H9 (cell line): ENCODE measurements around the gene CPNE5. TPM values are rescaled to one million over a fixed set of nuclear protein-coding genes. Genes with fewer than 3 reads are reported as not detected.

Source experiments
- DNase-seq: peaks from one replicate; pipeline ENCODE4 v3.0.0-alpha.2; 2017
- H2AFZ ChIP-seq: one replicate; pipeline ENCODE4 v1.6.1; 2013; ENCODE audit warnings: mild to moderate bottlenecking, low read length, control low read depth, moderate library complexity
- H2AK5ac ChIP-seq: 2 replicates; pipeline ENCODE4 v1.6.1; 2013; ENCODE audit warnings: low read length, control low read depth, mixed read lengths; ENCODE audit not compliant: insufficient read length
- H2BK120ac ChIP-seq: one replicate; pipeline ENCODE4 v1.6.1; 2013; ENCODE audit warnings: low read depth, mild to moderate bottlenecking, low read length, control low read depth, inconsistent platforms; ENCODE audit not compliant: poor library complexity, severe bottlenecking
- H2BK12ac ChIP-seq: 2 replicates; pipeline ENCODE4 v1.6.1; 2013; ENCODE audit warnings: low read length, control low read depth, mixed read lengths, low read depth; ENCODE audit not compliant: insufficient read length
- H2BK15ac ChIP-seq: 2 replicates; pipeline ENCODE4 v1.6.1; 2013; ENCODE audit warnings: low read depth, low read length, control low read depth
- H2BK20ac ChIP-seq: one replicate; pipeline ENCODE4 v1.6.1; 2013; ENCODE audit warnings: low read depth, mild to moderate bottlenecking, low read length, control low read depth, inconsistent platforms; ENCODE audit not compliant: poor library complexity, severe bottlenecking
- H2BK5ac ChIP-seq: 2 replicates; pipeline ENCODE4 v1.6.1; 2013; ENCODE audit warnings: low read length, control low read depth, mixed read lengths; ENCODE audit not compliant: insufficient read length
- H3K14ac ChIP-seq: 2 replicates; pipeline ENCODE4 v1.6.1; 2013; ENCODE audit warnings: low read length, control low read depth; ENCODE audit not compliant: insufficient read depth
- H3K18ac ChIP-seq: 2 replicates; pipeline ENCODE4 v1.6.1; 2013; ENCODE audit warnings: low read depth, mild to moderate bottlenecking, mixed read lengths, low read length, control low read depth; ENCODE audit not compliant: insufficient read length
- H3K23ac ChIP-seq: 2 replicates; pipeline ENCODE4 v1.6.1; 2013; ENCODE audit warnings: low read length, control low read depth, mixed read lengths, low read depth; ENCODE audit not compliant: insufficient read length
- H3K23me2 ChIP-seq: 2 replicates; pipeline ENCODE4 v1.6.1; 2013; ENCODE audit warnings: low read depth, mild to moderate bottlenecking, mixed read lengths, low read length, control low read depth; ENCODE audit not compliant: insufficient read length, poor library complexity, severe bottlenecking
- H3K27ac ChIP-seq: 2 replicates; pipeline ENCODE4 v1.5.1; 2013; ENCODE audit warnings: low read length, control low read depth, mixed read lengths, low read depth; ENCODE audit not compliant: insufficient read length
- H3K27me3 ChIP-seq: 2 replicates; pipeline ENCODE4 v1.6.1; 2013; ENCODE audit warnings: low read length, control low read depth, inconsistent platforms; ENCODE audit not compliant: insufficient read depth
- H3K4ac ChIP-seq: 2 replicates; pipeline ENCODE4 v1.6.1; 2013; ENCODE audit warnings: low read depth, mild to moderate bottlenecking, control low read depth, inconsistent platforms, low read length, moderate library complexity
- H3K4me1 ChIP-seq: 2 replicates; pipeline ENCODE4 v1.6.1; 2013; ENCODE audit warnings: low read length, control low read depth, inconsistent platforms; ENCODE audit not compliant: insufficient read depth
- H3K4me2 ChIP-seq: 2 replicates; pipeline ENCODE4 v1.6.1; 2013; ENCODE audit warnings: low read length, control low read depth, mixed read lengths; ENCODE audit not compliant: insufficient read length, insufficient read depth
- H3K56ac ChIP-seq: 2 replicates; pipeline ENCODE4 v1.6.1; 2013; ENCODE audit warnings: low read depth, mild to moderate bottlenecking, mixed read lengths, low read length, control low read depth; ENCODE audit not compliant: insufficient read length
- H3K79me1 ChIP-seq: 2 replicates; pipeline ENCODE4 v1.6.1; 2013; ENCODE audit warnings: low read depth, mild to moderate bottlenecking, moderate library complexity, low read length, control low read depth, inconsistent platforms; ENCODE audit not compliant: insufficient read depth, poor library complexity, severe bottlenecking
- H3K79me2 ChIP-seq: 2 replicates; pipeline ENCODE4 v1.6.1; 2013; ENCODE audit warnings: low read length, control low read depth, inconsistent platforms; ENCODE audit not compliant: insufficient read depth
- H3K9ac ChIP-seq: 2 replicates; pipeline ENCODE4 v1.6.1; 2013; ENCODE audit warnings: low read length, control low read depth, mixed read lengths; ENCODE audit not compliant: insufficient read length; ENCODE audit errors: extremely low read depth
- H3K9me3 ChIP-seq: one replicate; pipeline ENCODE4 v1.6.1; 2013; ENCODE audit warnings: low read depth, low read length, inconsistent platforms; ENCODE audit not compliant: control insufficient read depth
- H3T11ph ChIP-seq: one replicate; pipeline ENCODE4 v1.6.1; 2013; ENCODE audit warnings: mild to moderate bottlenecking, low read length, control low read depth, inconsistent platforms
- H4K20me1 ChIP-seq: one replicate; pipeline ENCODE4 v1.6.1; 2013; ENCODE audit not compliant: control insufficient read depth, insufficient read length, insufficient read depth
- H4K5ac ChIP-seq: 2 replicates; pipeline ENCODE4 v1.6.1; 2013; ENCODE audit warnings: low read depth, mild to moderate bottlenecking, mixed read lengths, low read length, control low read depth; ENCODE audit not compliant: insufficient read length
- H4K8ac ChIP-seq: replicated peaks from 2 replicates; pipeline ENCODE4 v1.6.1; 2013; ENCODE audit warnings: low read length, control low read depth, mixed read lengths, low read depth; ENCODE audit not compliant: insufficient read length
- H4K91ac ChIP-seq: 2 replicates; pipeline ENCODE4 v1.6.1; 2013; ENCODE audit warnings: low read depth, mild to moderate bottlenecking, moderate library complexity, mixed read lengths, low read length, control low read depth; ENCODE audit not compliant: insufficient read length
- H3K27ac Mint-ChIP-seq, 3 experiments: 2 replicates in 2 of 3; 3 replicates in 1 of 3; pipeline ENCODE4 v1.8.0; 2020 to 2021; ENCODE audit warnings: mixed read lengths in 3 of 3, mild to moderate bottlenecking in 1 of 3, moderate library complexity in 1 of 3
- H3K27me3 Mint-ChIP-seq: 2 replicates; pipeline ENCODE4 v1.8.0; 2021; ENCODE audit warnings: low read depth, mild to moderate bottlenecking, moderate library complexity, mixed read lengths
- H3K36me3 Mint-ChIP-seq, 3 experiments: 2 replicates in 2 of 3; 3 replicates in 1 of 3; pipeline ENCODE4 v1.8.0; 2020 to 2021; ENCODE audit warnings: low read depth in 3 of 3, mixed read lengths in 3 of 3; ENCODE audit not compliant: insufficient read depth in 1 of 3
- H3K4me1 Mint-ChIP-seq, 2 experiments: 2 replicates each; pipeline ENCODE4 v1.8.0; 2020; ENCODE audit warnings: mixed read lengths in 2 of 2
- H3K4me3 Mint-ChIP-seq, 2 experiments: 2 replicates in 1 of 2; 3 replicates in 1 of 2; pipeline ENCODE4 v1.8.0; 2020 to 2021; ENCODE audit warnings: mild to moderate bottlenecking in 2 of 2, mixed read lengths in 2 of 2, moderate library complexity in 1 of 2
- H3K9me3 Mint-ChIP-seq, 2 experiments: 2 replicates in 1 of 2; 3 replicates in 1 of 2; pipeline ENCODE4 v1.8.0; 2020; ENCODE audit warnings: mild to moderate bottlenecking in 2 of 2, mixed read lengths in 2 of 2, moderate library complexity in 1 of 2
- CTCF ChIP-seq: fragments of 200-600 bp; sonication (generic); conservative IDR thresholded peaks from 3 replicates; pipeline ENCODE4 v1.8.0; 2021; ENCODE audit warnings: antibody characterized with exemption, mild to moderate bottlenecking
- WGBS: extraction: QIAGEN DNeasy Blood & Tissue Kit; methylation state at CpG from one replicate; pipeline ENCODE4 v1.1.7; 2013; ENCODE audit warnings: missing lambda C conversion rate, low lambda C conversion rate, mixed read lengths; ENCODE audit not compliant: insufficient read length; ENCODE audit errors: extremely low coverage; 5-methylcytosine and 5-hydroxymethylcytosine counted together
- total RNA-seq: library from RNA; stranded (reverse); gene quantifications from 2 replicates; pipeline ENCODE4 v1.2.1, GENCODE V29; 2021

The CPNE5 gene
- total RNA-seq, 1 experiment from 2014 or later = 0.52 TPM

DNA sequence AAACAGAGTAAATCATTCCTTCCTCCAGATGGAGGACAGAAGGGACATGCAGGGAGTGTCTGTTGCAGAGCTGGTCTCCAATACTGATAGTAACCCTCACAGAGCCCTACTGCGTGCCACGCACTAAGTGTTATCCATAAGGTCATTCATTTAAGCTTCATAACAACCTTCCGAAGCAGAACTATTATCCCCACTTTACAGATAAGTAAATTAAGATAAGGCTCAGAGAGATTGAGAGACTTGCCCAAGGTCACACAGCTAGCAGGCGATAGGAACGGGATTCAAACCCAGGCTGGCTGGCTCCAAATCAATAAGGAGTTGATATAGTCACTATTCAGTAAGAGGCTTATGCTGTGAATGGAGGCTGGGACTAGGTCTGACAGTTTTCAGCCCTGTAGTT, 30.6 kb downstream of the CPNE5 start:
- H2BK120ac ChIP-seq = no peak overlapping the region
- no peak overlapping the region for H2AK5ac ChIP-seq
- no peaks in the 10 kb centered on the region for H3K9me3 ChIP-seq
- no peak overlapping the region for H3T11ph ChIP-seq
- no peak overlapping the region for H3K18ac ChIP-seq
- no CpG with 5 or more reads among the region's 5 CpGs for WGBS
- H3K27me3 ChIP-seq = no peaks in the 10 kb centered on the region
- Mint-ChIP-seq H3K4me1 (peaks cover 19 to 61% of the 10 kb centered on the region in 2 experiments), H3K9me3 (no peaks in the 10 kb centered on the region; a peak in 1 of 5 replicates), H3K27me3 (peaks cover 57% of the 10 kb centered on the region), H3K27ac (no peak overlapping the region; a peak in 1 of 7 replicates), H3K4me3 (no peak overlapping the region), H3K36me3 (no peaks in the 10 kb centered on the region)
- no peak overlapping the region for H3K56ac ChIP-seq
- H3K4ac ChIP-seq = no peak overlapping the region
- no peak overlapping the region for H2AFZ ChIP-seq
- H3K4me2 ChIP-seq = no peak overlapping the region
- H3K27ac ChIP-seq = no peak overlapping the region
- no peak overlapping the region for H3K23ac ChIP-seq
- H2BK12ac ChIP-seq = no peak overlapping the region
- no peak overlapping the region for H2BK5ac ChIP-seq
- no peak for DNase-seq
- H3K4me1 ChIP-seq = no peaks in the 10 kb centered on the region; the same call in 1 of the 2 replicates
- H3K9ac ChIP-seq = no peak overlapping the region
- H4K91ac ChIP-seq = no peak overlapping the region
- H2BK20ac ChIP-seq = no peak overlapping the region
- no peak overlapping the region for H4K5ac ChIP-seq
- H2BK15ac ChIP-seq = no peak overlapping the region
- TF ChIP-seq CTCF = no peak
- H3K14ac ChIP-seq = no peak overlapping the region
- no peak overlapping the region for H4K8ac ChIP-seq
- no peaks in the 10 kb centered on the region for H3K79me2 ChIP-seq
- no peaks in the 10 kb centered on the region for H3K23me2 ChIP-seq
- H4K20me1 ChIP-seq = no peaks in the 10 kb centered on the region
- no peaks in the 10 kb centered on the region for H3K79me1 ChIP-seq
